SH-SY5Y (cell line): ENCODE data around the gene COL6A3.

Source experiments
- GATA2 ChIP-seq: IDR thresholded peaks from 2 replicates; pipeline ENCODE4 v1.6.1; 2011; ENCODE audit warnings: mild to moderate bottlenecking, low read depth, low read length
- GATA3 ChIP-seq: IDR thresholded peaks from 2 replicates; pipeline ENCODE4 v1.6.1; 2011; ENCODE audit warnings: low read depth, mild to moderate bottlenecking, low read length, moderate library complexity

- TF ChIP-seq GATA3 (no peak), GATA2 (no peak)
Measured at GRCh38 chr2:237309416-237309815, 104.5 kb downstream of the COL6A3 start.
